Osteocyte (in vitro differentiated cells): ENCODE data around the gene ZNF546. TPM values are rescaled to one million over a fixed set of nuclear protein-coding genes. Genes with fewer than 3 reads are reported as not detected.

Source experiments
- DNase-seq: peaks from one replicate; pipeline ENCODE4 v3.0.0; 2021; ENCODE audit warnings: mixed read lengths; ENCODE audit not compliant: unreplicated experiment; ENCODE audit errors: extremely low spot score
- H3K27ac Mint-ChIP-seq: one replicate; pipeline ENCODE4 v1.8.0; 2021; ENCODE audit warnings: mild to moderate bottlenecking, mixed read lengths; ENCODE audit not compliant: unreplicated experiment
- H3K27me3 Mint-ChIP-seq: one replicate; pipeline ENCODE4 v1.8.0; 2021; ENCODE audit warnings: mixed read lengths; ENCODE audit not compliant: unreplicated experiment
- H3K36me3 Mint-ChIP-seq: one replicate; pipeline ENCODE4 v1.8.0; 2021; ENCODE audit warnings: mixed read lengths; ENCODE audit not compliant: unreplicated experiment
- H3K4me1 Mint-ChIP-seq: one replicate; pipeline ENCODE4 v1.8.0; 2021; ENCODE audit warnings: mixed read lengths; ENCODE audit not compliant: unreplicated experiment
- H3K4me3 Mint-ChIP-seq: one replicate; pipeline ENCODE4 v1.8.0; 2021; ENCODE audit warnings: mild to moderate bottlenecking, moderate library complexity, mixed read lengths; ENCODE audit not compliant: unreplicated experiment
- H3K9me3 Mint-ChIP-seq: one replicate; pipeline ENCODE4 v1.8.0; 2021; ENCODE audit warnings: mixed read lengths; ENCODE audit not compliant: unreplicated experiment
- CTCF ChIP-seq: fragments of 200-600 bp; sonication (generic); IDR thresholded peaks from 2 replicates; pipeline ENCODE4 v1.5.0; 2021; ENCODE audit warnings: antibody characterized with exemption, mild to moderate bottlenecking, moderate library complexity
- long read RNA-seq: library from polyadenylated mRNA; unstranded; transcript quantifications from one replicate; pipeline ENCODE4 v2.0.0, GENCODE V29; 2021
- total RNA-seq: library from RNA; stranded (reverse); gene quantifications from 2 replicates; pipeline ENCODE4 v1.2.1, GENCODE V29; 2021

ZNF546 gene
- total RNA-seq: 5.6 and 7.3 TPM in 2 replicates
- long read RNA-seq, full-length matches to known transcripts: 15 of 18 reads
- long read RNA-seq, partial matches to known transcripts: 1 of 18 reads
- long read RNA-seq, other reads (novel, unspliced or antisense): 2 of 18 reads

- peak; percentile 95 for DNase-seq
- no peak for TF ChIP-seq CTCF
- H3K36me3 Mint-ChIP-seq: peaks cover 1% of the 10 kb centered on the region
- no peaks in the 10 kb centered on the region for H3K27me3 Mint-ChIP-seq
- peaks cover 28% of the 10 kb centered on the region for H3K4me1 Mint-ChIP-seq
- peak within 1 kb of the TSS; percentile 91 for H3K27ac Mint-ChIP-seq
- H3K4me3 Mint-ChIP-seq: peak within 1 kb of the TSS; percentile 97
- no peaks in the 10 kb centered on the region for H3K9me3 Mint-ChIP-seq
Observed at GRCh38 chr19:39996811-39997637, at the start of gene ZNF546. Gene ZNF546 (plus strand): TSS chr19:39997060. CDS start chr19:39998327, 1,267 bp downstream.

GRCh38 chr19:39949026-39949747 is 47.7 kb upstream of the ZNF546 start:
- no peak overlapping the region for H3K4me3 Mint-ChIP-seq
- peaks cover 2% of the 10 kb centered on the region for H3K27me3 Mint-ChIP-seq
- no peak overlapping the region for H3K27ac Mint-ChIP-seq
- DNase-seq: peak; percentile 51
- TF ChIP-seq CTCF: no peak
- no peaks in the 10 kb centered on the region for H3K9me3 Mint-ChIP-seq
- H3K4me1 Mint-ChIP-seq: peaks cover 2% of the 10 kb centered on the region
- H3K36me3 Mint-ChIP-seq: no peaks in the 10 kb centered on the region

GRCh38 chr19:39951065-39951650 is 45.7 kb upstream of the ZNF546 start:
- no peaks in the 10 kb centered on the region for H3K9me3 Mint-ChIP-seq
- no peaks in the 10 kb centered on the region for H3K36me3 Mint-ChIP-seq
- DNase-seq: peak; percentile 53
- H3K4me1 Mint-ChIP-seq: no peaks in the 10 kb centered on the region
- peaks cover 2% of the 10 kb centered on the region for H3K27me3 Mint-ChIP-seq
- TF ChIP-seq CTCF: no peak
- no peak overlapping the region for H3K27ac Mint-ChIP-seq
- no peak overlapping the region for H3K4me3 Mint-ChIP-seq

GRCh38 chr19:39951686-39952085 is 45.2 kb upstream of the ZNF546 start:
- peaks cover 2% of the 10 kb centered on the region for H3K27me3 Mint-ChIP-seq
- no peak overlapping the region for H3K27ac Mint-ChIP-seq
- H3K36me3 Mint-ChIP-seq: no peaks in the 10 kb centered on the region
- TF ChIP-seq CTCF: no peak
- no peaks in the 10 kb centered on the region for H3K4me1 Mint-ChIP-seq
- no peaks in the 10 kb centered on the region for H3K9me3 Mint-ChIP-seq
- H3K4me3 Mint-ChIP-seq: no peak overlapping the region
- peak; percentile 11 for DNase-seq
